BE2C (cell line): ENCODE results near the gene TCEAL2.
A peak's percentile ranks its signal among the peaks of the same experiment; 100 is the strongest.
"Not testable (repeated sequence)": the region's sequence is repeated elsewhere in the genome, so short reads cannot be mapped to it uniquely, and the experiment has no call there.

Experiments
- DNase-seq: peaks from one replicate; pipeline ENCODE4 v3.0.0-alpha.2; 2020
- H3K27me3 ChIP-seq: fragments of 250-450 bp; sonication (Bioruptor Pico); 2 replicates; pipeline ENCODE4 v1.5.1; 2020; ENCODE audit warnings: mild to moderate bottlenecking
- H3K36me3 ChIP-seq: fragments of 250-450 bp; sonication (Bioruptor Pico); 2 replicates; pipeline ENCODE4 v1.5.1; 2020; ENCODE audit warnings: mild to moderate bottlenecking
- H3K4me1 ChIP-seq: fragments of 250-450 bp; sonication (Bioruptor Pico); 2 replicates; pipeline ENCODE4 v1.5.1; 2020
- H3K4me3 ChIP-seq: 2 replicates; pipeline ENCODE4 v1.5.1; 2011; ENCODE audit warnings: low read depth, low read length
- H3K9me3 ChIP-seq: fragments of 250-450 bp; sonication (Bioruptor Pico); 2 replicates; pipeline ENCODE4 v1.5.1; 2020
- TF ChIP-seq, protein P1 (sequence below): IDR thresholded peaks from 2 replicates; pipeline ENCODE4 v1.5.1; 2012; ENCODE audit warnings: mild to moderate bottlenecking, low read depth, low read length

The TCEAL2 gene

DNA sequence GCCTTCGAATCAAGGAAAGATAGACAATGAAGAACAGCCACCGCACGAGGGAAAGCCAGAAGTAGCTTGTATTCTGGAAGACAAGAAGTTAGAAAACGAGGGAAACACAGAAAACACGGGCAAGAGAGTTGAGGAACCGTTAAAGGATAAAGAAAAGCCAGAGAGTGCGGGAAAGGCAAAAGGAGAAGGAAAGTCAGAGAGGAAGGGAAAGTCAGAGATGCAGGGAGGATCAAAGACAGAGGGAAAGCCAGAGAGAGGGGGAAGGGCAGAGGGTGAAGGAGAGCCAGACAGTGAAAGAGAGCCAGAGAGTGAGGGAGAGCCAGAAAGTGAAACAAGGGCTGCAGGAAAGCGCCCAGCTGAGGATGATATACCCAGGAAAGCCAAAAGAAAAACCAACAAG lies 1.4 kb downstream of the TCEAL2 start:
- DNase-seq = no peak
- no peak overlapping the region for H3K4me3 ChIP-seq

DNA sequence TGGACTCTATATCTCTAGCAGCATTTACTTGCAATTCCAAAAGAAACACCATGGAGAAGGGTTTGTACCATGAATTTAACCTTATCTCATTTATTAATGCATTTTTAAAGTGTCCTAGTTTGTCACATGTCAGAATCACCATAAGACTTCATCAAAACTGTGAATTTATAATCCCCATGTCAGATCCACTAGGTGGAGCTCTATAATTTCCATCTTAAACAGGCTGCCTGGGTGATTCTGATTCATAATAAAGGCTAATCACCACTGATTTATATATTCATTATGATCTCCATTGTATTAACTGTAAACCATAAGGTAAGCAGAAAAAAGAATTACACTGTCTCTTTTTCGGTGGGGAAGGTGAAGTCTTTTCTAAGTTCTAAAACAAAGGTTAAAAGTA lies 4.0 kb downstream of the TCEAL2 start:
- no peak for DNase-seq

More for the DNA sequence above, 1.4 kb downstream of the TCEAL2 start:
- TF ChIP-seq, protein P1, sequence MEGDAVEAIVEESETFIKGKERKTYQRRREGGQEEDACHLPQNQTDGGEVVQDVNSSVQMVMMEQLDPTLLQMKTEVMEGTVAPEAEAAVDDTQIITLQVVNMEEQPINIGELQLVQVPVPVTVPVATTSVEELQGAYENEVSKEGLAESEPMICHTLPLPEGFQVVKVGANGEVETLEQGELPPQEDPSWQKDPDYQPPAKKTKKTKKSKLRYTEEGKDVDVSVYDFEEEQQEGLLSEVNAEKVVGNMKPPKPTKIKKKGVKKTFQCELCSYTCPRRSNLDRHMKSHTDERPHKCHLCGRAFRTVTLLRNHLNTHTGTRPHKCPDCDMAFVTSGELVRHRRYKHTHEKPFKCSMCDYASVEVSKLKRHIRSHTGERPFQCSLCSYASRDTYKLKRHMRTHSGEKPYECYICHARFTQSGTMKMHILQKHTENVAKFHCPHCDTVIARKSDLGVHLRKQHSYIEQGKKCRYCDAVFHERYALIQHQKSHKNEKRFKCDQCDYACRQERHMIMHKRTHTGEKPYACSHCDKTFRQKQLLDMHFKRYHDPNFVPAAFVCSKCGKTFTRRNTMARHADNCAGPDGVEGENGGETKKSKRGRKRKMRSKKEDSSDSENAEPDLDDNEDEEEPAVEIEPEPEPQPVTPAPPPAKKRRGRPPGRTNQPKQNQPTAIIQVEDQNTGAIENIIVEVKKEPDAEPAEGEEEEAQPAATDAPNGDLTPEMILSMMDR = no peak
- no peaks in the 10 kb centered on the region for H3K9me3 ChIP-seq
- no peaks in the 10 kb centered on the region; the same call in 1 of the 2 replicates for H3K27me3 ChIP-seq
- no peaks in the 10 kb centered on the region for H3K4me1 ChIP-seq
- no peaks in the 10 kb centered on the region for H3K36me3 ChIP-seq

DNA sequence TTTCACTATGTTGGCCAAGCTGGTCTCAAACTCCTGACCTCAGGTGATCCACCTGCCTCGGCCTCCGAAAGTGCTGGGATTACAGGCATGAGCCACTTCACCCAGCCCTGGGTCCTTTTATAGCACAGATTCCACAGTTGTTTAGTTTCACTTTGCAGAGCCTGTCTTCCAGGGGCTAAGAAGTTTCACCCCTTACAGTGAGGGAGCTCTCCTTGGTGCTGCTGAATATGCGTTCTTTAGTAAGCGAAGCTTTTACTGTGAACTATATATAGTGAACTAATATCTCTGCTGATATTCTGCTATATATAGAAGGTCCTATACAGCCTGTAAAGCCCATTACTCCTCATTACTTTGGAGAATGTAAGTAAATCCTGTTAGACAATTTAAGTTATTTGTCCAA lies 12.6 kb downstream of the TCEAL2 start:
- TF ChIP-seq, protein P1 = no peak
- Histone ChIP-seq H3K4me3 (no peak overlapping the region), H3K27me3 (no peaks in the 10 kb centered on the region), H3K4me1 (no peaks in the 10 kb centered on the region), H3K36me3 (no peaks in the 10 kb centered on the region), H3K9me3 (no peaks in the 10 kb centered on the region)
- no peak for DNase-seq

More for the DNA sequence above, 4.0 kb downstream of the TCEAL2 start:
- Histone ChIP-seq H3K9me3 (no peaks in the 10 kb centered on the region), H3K4me3 (no peak overlapping the region), H3K36me3 (no peaks in the 10 kb centered on the region), H3K4me1 (no peaks in the 10 kb centered on the region), H3K27me3 (no peaks in the 10 kb centered on the region; the same call in 1 of the 2 replicates)
- TF ChIP-seq, protein P1 = peak; percentile 30

DNA sequence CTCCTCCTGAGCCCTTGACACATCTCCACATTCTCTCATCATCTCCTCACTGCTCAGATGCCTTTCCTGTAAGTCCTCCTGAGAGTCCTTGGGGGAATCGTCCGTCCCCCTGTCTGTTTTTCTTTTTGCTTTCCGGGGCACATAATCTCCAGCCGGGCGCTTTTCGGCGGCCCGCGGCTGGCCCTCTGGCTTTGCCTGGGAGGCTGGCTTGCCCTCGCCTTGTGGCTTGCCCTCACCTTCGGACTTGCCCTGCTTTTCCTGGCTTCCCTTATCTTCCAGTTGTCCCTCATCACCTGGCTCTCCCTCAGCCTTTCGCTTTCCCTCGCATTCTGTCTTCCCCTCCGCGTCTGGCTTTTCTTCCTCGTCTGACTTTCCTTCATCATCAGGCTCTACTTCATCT lies 15.4 kb downstream of the TCEAL2 start:
- H3K36me3 ChIP-seq, H3K27me3 ChIP-seq, H3K4me3 ChIP-seq, DNase-seq, H3K9me3 ChIP-seq, H3K4me1 ChIP-seq: not testable (repeated sequence)

DNA sequence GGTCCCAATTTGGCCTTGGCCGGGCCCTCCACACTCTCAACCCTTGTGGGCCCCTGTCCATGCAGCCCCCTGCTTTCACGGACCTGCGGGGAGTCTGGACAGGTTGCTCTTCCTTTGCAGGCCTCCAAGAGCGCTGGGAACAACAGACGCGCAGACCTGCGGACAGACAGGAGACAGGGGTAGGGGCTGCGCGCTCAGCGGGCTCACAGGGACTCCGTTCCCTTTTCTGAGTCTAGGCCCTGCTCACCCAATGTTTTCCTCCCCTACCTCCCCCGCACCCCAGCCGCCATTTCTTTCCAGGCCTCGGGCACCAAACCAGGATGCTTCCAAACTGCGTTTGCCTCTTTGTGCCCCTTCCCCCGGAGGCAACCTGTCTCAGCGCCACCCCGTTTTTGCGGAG lies 16.2 kb downstream of the TCEAL2 start:
- not testable (repeated sequence) for H3K36me3 ChIP-seq, H3K27me3 ChIP-seq, DNase-seq, H3K4me1 ChIP-seq, H3K9me3 ChIP-seq, H3K4me3 ChIP-seq

DNA sequence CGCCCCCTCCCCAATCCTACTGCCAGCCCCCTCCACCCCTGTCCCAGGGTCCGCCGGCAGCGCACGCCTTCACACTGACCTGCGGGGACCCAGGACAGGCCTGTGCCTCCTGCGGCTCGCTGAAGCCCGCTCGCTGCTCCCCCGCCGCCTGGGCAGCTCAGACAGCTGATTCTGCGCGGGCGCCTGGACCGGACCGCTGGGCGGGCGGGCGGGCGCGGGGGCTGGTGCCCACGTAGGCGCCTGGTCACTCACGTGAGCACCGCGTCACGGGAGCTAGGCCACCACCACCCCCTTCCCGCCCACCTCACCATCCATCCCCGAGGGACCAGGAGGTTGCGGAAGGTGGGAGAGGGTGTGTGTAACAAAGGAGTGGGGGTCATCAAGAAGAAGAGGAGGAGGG lies 16.8 kb downstream of the TCEAL2 start, which contains the start of gene TCEAL6:
TCEAL6 (minus strand) TSS at position 208 of the 400 bp plus-strand sequence.
- H3K4me1 ChIP-seq, H3K27me3 ChIP-seq, DNase-seq, H3K36me3 ChIP-seq, H3K4me3 ChIP-seq, H3K9me3 ChIP-seq: not testable (repeated sequence)

DNA sequence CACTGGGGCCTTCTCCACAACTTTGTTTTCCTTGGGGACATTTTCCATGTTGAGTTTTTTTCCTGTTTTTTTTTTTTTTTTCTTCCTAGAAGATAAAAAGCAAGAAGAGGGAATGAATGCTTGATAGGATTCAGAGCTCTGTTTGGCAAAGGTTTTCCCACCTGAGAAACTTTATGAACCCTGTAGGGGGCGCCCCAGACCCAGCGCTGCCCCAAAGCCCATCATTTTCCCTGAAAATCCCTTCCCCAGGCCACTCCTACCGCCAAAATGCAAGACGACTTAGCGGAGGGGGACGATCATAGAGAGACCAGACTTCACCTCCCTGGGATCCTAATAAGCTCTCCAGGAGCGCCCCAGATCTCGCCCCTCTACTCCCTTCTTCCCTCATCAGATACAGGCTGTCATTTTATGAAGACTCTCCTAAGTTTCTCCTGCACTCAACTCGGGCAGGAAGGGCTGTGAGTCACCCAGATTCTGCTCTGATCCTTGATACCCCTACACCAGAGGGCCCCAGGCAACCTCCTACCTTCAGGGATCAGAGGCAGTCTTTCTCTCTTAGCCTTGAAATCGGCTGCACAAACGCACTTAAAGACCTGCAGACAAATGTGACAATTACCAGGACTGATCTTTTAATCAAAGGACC lies 28.9 kb downstream of the TCEAL2 start:
- no peaks in the 10 kb centered on the region for H3K9me3 ChIP-seq
- TF ChIP-seq, protein P1 = peak; percentile 34
- no peaks in the 10 kb centered on the region for H3K27me3 ChIP-seq
- H3K4me1 ChIP-seq = no peaks in the 10 kb centered on the region
- no peak for DNase-seq
- H3K36me3 ChIP-seq = no peaks in the 10 kb centered on the region
- no peak overlapping the region for H3K4me3 ChIP-seq
